DMS79 (cell line): ENCODE results near the gene AMDHD2.
A peak's percentile ranks its signal among the peaks of the same experiment; 100 is the strongest.
"Not testable (repeated sequence)": the region's sequence is repeated elsewhere in the genome, so short reads cannot be mapped to it uniquely, and the experiment has no call there.

Source experiments
- DNase-seq: peaks from one replicate; lab custom pipeline; 2025; lab: John Stamatoyannopoulos, UW

AMDHD2 gene

GRCh38 chr16:2533912-2534311 lies 13.7 kb downstream of the AMDHD2 start:
- DNase-seq = no peak

GRCh38 chr16:2534335-2534734 lies 14.2 kb downstream of the AMDHD2 start:
- DNase-seq = not testable (repeated sequence)

GRCh38 chr16:2535625-2536013 lies 15.4 kb downstream of the AMDHD2 start:
- DNase-seq = no peak

GRCh38 chr16:2537451-2538379 lies 17.5 kb downstream of the AMDHD2 start, which contains the start of gene PDPK1:
TSS of gene PDPK1 (plus strand) at chr16:2538021. CDS start at chr16:2538113, 92 bp downstream.
- DNase-seq = peak; percentile 69

- not testable (repeated sequence) for DNase-seq
Measured at GRCh38 chr16:2539192-2539844, 19.1 kb downstream of the AMDHD2 start.

GRCh38 chr16:2539845-2540458 lies 19.8 kb downstream of the AMDHD2 start:
- DNase-seq = not testable (repeated sequence)

GRCh38 chr16:2540912-2541311 lies 20.7 kb downstream of the AMDHD2 start:
- not testable (repeated sequence) for DNase-seq

- DNase-seq = not testable (repeated sequence)
Measured at GRCh38 chr16:2541409-2541808, 21.2 kb downstream of the AMDHD2 start.

- not testable (repeated sequence) for DNase-seq
Measured at GRCh38 chr16:2543771-2544170, 23.6 kb downstream of the AMDHD2 start.

GRCh38 chr16:2550283-2550878 lies 30.2 kb downstream of the AMDHD2 start:
- not testable (repeated sequence) for DNase-seq

- not testable (repeated sequence) for DNase-seq
Measured at GRCh38 chr16:2551420-2551889, 31.3 kb downstream of the AMDHD2 start.

- not testable (repeated sequence) for DNase-seq
Measured at GRCh38 chr16:2554709-2555425, 34.7 kb downstream of the AMDHD2 start.

- DNase-seq = not testable (repeated sequence)
Measured at GRCh38 chr16:2557150-2557549, 37.0 kb downstream of the AMDHD2 start.

- not testable (repeated sequence) for DNase-seq
Measured at GRCh38 chr16:2560131-2560797, 40.1 kb downstream of the AMDHD2 start.

GRCh38 chr16:2560798-2561133 lies 40.6 kb downstream of the AMDHD2 start:
- DNase-seq = not testable (repeated sequence)

- DNase-seq = not testable (repeated sequence)
Measured at GRCh38 chr16:2567506-2567905, 47.3 kb downstream of the AMDHD2 start.

- not testable (repeated sequence) for DNase-seq
Measured at GRCh38 chr16:2568573-2568972, 48.4 kb downstream of the AMDHD2 start.

GRCh38 chr16:2572704-2573103 lies 52.5 kb downstream of the AMDHD2 start:
- DNase-seq = not testable (repeated sequence)

GRCh38 chr16:2575839-2576238 lies 55.7 kb downstream of the AMDHD2 start:
- DNase-seq = not testable (repeated sequence)

- not testable (repeated sequence) for DNase-seq
Measured at GRCh38 chr16:2577044-2577443, 56.9 kb downstream of the AMDHD2 start.

- not testable (repeated sequence) for DNase-seq
Measured at GRCh38 chr16:2578905-2579304, 58.7 kb downstream of the AMDHD2 start.
